Smooth muscle cell (in vitro differentiated cells): ENCODE data around the gene ITPR2. TPM values are rescaled to one million over a fixed set of nuclear protein-coding genes. Genes with fewer than 3 reads are reported as not detected.

ENCODE experiments used
- DNase-seq: peaks from one replicate; lab custom pipeline; 2025; ENCODE audit not compliant: unreplicated experiment; lab: John Stamatoyannopoulos, UW
- H2AFZ ChIP-seq: fragments of 200-600 bp; sonication (generic); 2 replicates; pipeline ENCODE4 v1.6.0; 2016; ENCODE audit warnings: antibody characterized with exemption, low read depth, mild to moderate bottlenecking
- H3F3A ChIP-seq: fragments of 200-600 bp; sonication (generic); 2 replicates; pipeline ENCODE4 v1.6.0; 2017; ENCODE audit warnings: antibody characterized with exemption, low read depth
- H3K27ac ChIP-seq: fragments of 200-600 bp; sonication (generic); 2 replicates; pipeline ENCODE4 v1.5.1; 2016; ENCODE audit warnings: low read depth, mild to moderate bottlenecking
- H3K27me3 ChIP-seq: fragments of 200-600 bp; sonication (generic); 2 replicates; pipeline ENCODE4 v1.6.1; 2016; ENCODE audit warnings: low read depth, mild to moderate bottlenecking
- H3K36me3 ChIP-seq: fragments of 200-600 bp; sonication (generic); 2 replicates; pipeline ENCODE4 v1.5.1; 2016; ENCODE audit warnings: low read depth
- H3K4me1 ChIP-seq: fragments of 200-600 bp; sonication (generic); 2 replicates; pipeline ENCODE4 v1.5.1; 2016; ENCODE audit warnings: low read depth
- H3K4me2 ChIP-seq: fragments of 200-600 bp; sonication (generic); 2 replicates; pipeline ENCODE4 v1.6.0; 2016; ENCODE audit warnings: mild to moderate bottlenecking
- H3K4me3 ChIP-seq: fragments of 200-600 bp; sonication (generic); 2 replicates; pipeline ENCODE4 v1.5.1; 2016; ENCODE audit warnings: mild to moderate bottlenecking
- H3K79me2 ChIP-seq: fragments of 200-600 bp; sonication (generic); 2 replicates; pipeline ENCODE4 v1.6.0; 2016; ENCODE audit warnings: low read depth, mild to moderate bottlenecking
- H3K9ac ChIP-seq: fragments of 200-600 bp; sonication (generic); 2 replicates; pipeline ENCODE4 v1.6.0; 2016; ENCODE audit warnings: low read depth
- H3K9me3 ChIP-seq: fragments of 200-600 bp; sonication (generic); replicated peaks from 2 replicates; pipeline ENCODE4 v1.5.1; 2016; ENCODE audit warnings: low read depth
- H4K20me1 ChIP-seq: fragments of 200-600 bp; sonication (generic); 2 replicates; pipeline ENCODE4 v1.6.0; 2016; ENCODE audit warnings: low read depth
- CTCF ChIP-seq: fragments of 200-600 bp; sonication (generic); IDR thresholded peaks from 2 replicates; pipeline ENCODE4 v1.5.1; 2017; ENCODE audit warnings: borderline replicate concordance, mild to moderate bottlenecking, antibody characterized with exemption; ENCODE audit not compliant: insufficient read depth, poor library complexity, severe bottlenecking
- WGBS: methylation state at CpG from one replicate; pipeline ENCODE4 v1.1.7; 2016; ENCODE audit warnings: low lambda C conversion rate; 5-methylcytosine and 5-hydroxymethylcytosine counted together
- polyA plus RNA-seq: library from polyadenylated mRNA; unstranded; fragments of >200 nt; fragmentation: Nextera tagmentation; extraction: Ambion mirVana; gene quantifications from 2 replicates; pipeline ENCODE4 v1.2.1, GENCODE V29; 2016
- total RNA-seq: library from RNA; depleted of rRNA; stranded (reverse); fragments of >200 nt; gene quantifications from 2 replicates; pipeline ENCODE4 v1.2.3, GENCODE V29; 2014

The ITPR2 gene
- total and polyA plus RNA-seq, 2 experiments from 2014 or later, result 6.8 to 17.4 TPM

DNA sequence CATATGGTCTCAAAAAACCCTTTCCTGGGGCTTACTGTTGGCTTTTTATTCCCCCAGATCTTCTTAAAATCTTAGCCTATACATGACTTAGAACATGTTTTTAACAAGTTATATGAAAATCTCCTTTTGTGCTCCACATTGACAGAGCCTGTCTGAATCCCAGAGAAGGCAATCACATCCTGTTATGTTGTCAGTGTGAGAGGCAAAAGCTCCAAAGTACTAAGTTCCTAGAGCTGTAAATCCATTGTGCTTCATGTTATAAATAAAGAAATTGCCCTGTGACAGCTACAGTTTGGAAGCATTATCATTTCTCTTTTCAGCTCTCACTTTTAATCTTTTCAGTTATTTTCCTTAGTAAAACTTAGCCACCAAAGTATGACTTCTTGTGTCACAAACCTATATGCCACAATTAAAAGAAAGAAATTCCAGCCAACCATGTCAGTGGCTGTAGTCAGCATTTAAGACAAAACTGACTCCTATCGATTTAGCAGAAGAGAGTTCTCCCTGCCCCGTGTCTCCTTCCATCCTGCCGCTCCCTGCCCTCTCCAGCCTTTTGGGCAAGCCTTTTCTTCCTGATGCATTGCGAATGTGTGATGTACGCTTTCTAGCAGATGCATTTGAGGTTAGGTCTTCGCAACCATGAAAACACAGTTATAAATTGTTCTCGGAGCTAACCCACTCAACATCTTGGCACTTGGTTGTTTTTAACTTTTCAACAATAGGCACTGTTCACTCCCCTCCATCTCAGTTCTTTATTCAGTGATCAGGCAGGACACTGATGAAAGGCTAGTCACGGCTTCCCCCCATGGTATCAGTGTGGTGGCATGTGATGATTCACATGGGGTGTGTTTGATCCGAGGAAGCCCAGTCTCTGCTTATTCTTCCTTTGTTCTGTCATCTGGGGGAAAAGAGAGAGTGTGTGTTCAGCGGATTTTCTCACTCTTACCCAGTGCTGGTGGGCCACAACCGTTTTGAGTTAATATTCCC lies 494.1 kb downstream of the ITPR2 start:
- DNase-seq, result no peak
- peak overlapping the region; percentile 27 for H3K4me2 ChIP-seq

DNA sequence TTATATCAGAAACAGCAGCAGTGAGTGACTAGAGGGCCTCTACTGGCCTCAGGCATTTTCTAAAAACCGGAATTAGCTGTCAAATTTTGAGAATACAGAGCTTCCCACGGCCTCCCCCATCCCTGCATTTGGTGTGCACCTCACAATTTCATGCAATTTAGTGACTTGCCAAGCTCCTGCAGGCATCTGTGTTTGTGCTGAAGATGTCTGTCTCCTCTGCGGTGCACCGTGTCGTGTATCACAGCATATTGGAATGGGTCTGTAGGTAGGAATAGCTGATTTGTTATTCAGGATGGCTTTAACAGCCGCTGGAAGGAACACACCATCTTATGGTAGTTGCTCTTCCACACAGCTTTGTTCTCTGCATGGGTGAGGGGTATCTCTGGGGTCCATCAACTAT lies 497.3 kb downstream of the ITPR2 start:
- H3F3A ChIP-seq, result no peaks in the 10 kb centered on the region
- no peaks in the 10 kb centered on the region for H4K20me1 ChIP-seq
- H3K4me3 ChIP-seq, result no peak overlapping the region
- no peak overlapping the region for H2AFZ ChIP-seq
- no peaks in the 10 kb centered on the region for H3K9me3 ChIP-seq
- no peak overlapping the region for H3K27ac ChIP-seq
- no peaks in the 10 kb centered on the region for H3K36me3 ChIP-seq
- H3K79me2 ChIP-seq, result no peaks in the 10 kb centered on the region
- TF ChIP-seq CTCF, result no peak
- H3K9ac ChIP-seq, result no peak overlapping the region
- H3K4me2 ChIP-seq, result no peak overlapping the region
- WGBS, result 93% methylated on average over 6 of the region's 6 CpGs
- DNase-seq, result no peak
- no peaks in the 10 kb centered on the region for H3K4me1 ChIP-seq
- H3K27me3 ChIP-seq, result no peaks in the 10 kb centered on the region

More for the DNA sequence above, 494.1 kb downstream of the ITPR2 start:
- Histone ChIP-seq H4K20me1 (no peaks in the 10 kb centered on the region), H3K4me1 (peaks cover 4% of the 10 kb centered on the region), H3K27me3 (no peaks in the 10 kb centered on the region), H3K4me3 (no peak overlapping the region), H3K79me2 (no peaks in the 10 kb centered on the region), H3K36me3 (no peaks in the 10 kb centered on the region), H3K9me3 (no peaks in the 10 kb centered on the region), H3K9ac (peak overlapping the region; percentile 33), H2AFZ (no peak overlapping the region), H3K27ac (peak overlapping the region; percentile 59), H3F3A (no peaks in the 10 kb centered on the region)
- no peak for TF ChIP-seq CTCF
- 59% methylated on average over 11 of the region's 11 CpGs for WGBS

GRCh38 chr12:26334621-26335124 lies 498.3 kb downstream of the ITPR2 start:
- Histone ChIP-seq H3K79me2 (no peaks in the 10 kb centered on the region), H3K27ac (no peak overlapping the region), H3K27me3 (no peaks in the 10 kb centered on the region), H3K9ac (no peak overlapping the region), H4K20me1 (no peaks in the 10 kb centered on the region), H3F3A (no peaks in the 10 kb centered on the region), H3K4me2 (no peak overlapping the region), H3K4me1 (no peaks in the 10 kb centered on the region), H3K36me3 (no peaks in the 10 kb centered on the region), H3K4me3 (no peak overlapping the region), H2AFZ (no peak overlapping the region), H3K9me3 (no peaks in the 10 kb centered on the region)
- DNase-seq, result no peak
- WGBS, result 98% methylated on average over 6 of the region's 6 CpGs
- TF ChIP-seq CTCF, result no peak
